HCT116 (cell line): ENCODE results near the gene SLC8A1.

ENCODE experiments used
- CTCF ChIP-seq, 3 experiments: fragments of 200-600 bp in 1 of 3; sonication (generic) in 1 of 3; IDR thresholded peaks in 2 of 3; conservative IDR thresholded peaks in 1 of 3; 2 replicates each; pipeline ENCODE4 v1.5.1; 2012 to 2017; ENCODE audit warnings: low read depth in 2 of 3, low read length in 2 of 3, antibody characterized with exemption in 1 of 3, borderline replicate concordance in 1 of 3, control low read depth in 1 of 3, mild to moderate bottlenecking in 1 of 3, mixed read lengths in 1 of 3, mixed run types in 1 of 3, moderate library complexity in 1 of 3; ENCODE audit not compliant: insufficient read depth in 1 of 3
- EZH2phosphoT487 ChIP-seq: fragments of 200-600 bp; IDR thresholded peaks from 2 replicates; pipeline ENCODE4 v1.6.1; 2018; ENCODE audit warnings: antibody characterized with exemption, borderline replicate concordance
- POLR2A ChIP-seq: IDR thresholded peaks from 2 replicates; pipeline ENCODE4 v1.7.0; 2011; ENCODE audit warnings: borderline replicate concordance; ENCODE audit not compliant: insufficient read depth, insufficient read length; ENCODE audit errors: extremely low read depth
- POLR2AphosphoS5 ChIP-seq: IDR thresholded peaks from 2 replicates; pipeline ENCODE4 v1.6.1; 2011; ENCODE audit warnings: mild to moderate bottlenecking, low read depth, low read length, moderate library complexity
- REST ChIP-seq: IDR thresholded peaks from 2 replicates; pipeline ENCODE4 v1.6.1; 2012; ENCODE audit warnings: low read depth
- ZNF274 ChIP-seq: fragments of 200-500 bp; sonication (Bioruptor generic); IDR thresholded peaks from 2 replicates; pipeline ENCODE4 v1.6.1; 2014; ENCODE audit warnings: mild to moderate bottlenecking, low read depth, low read length, inconsistent platforms

GRCh38 chr2:40361478-40361877 is 90.4 kb downstream of the SLC8A1 start:
- no peak for TF ChIP-seq CTCF (IDR thresholded peaks at IDR 0.05 in 2 of 3, conservative IDR thresholded peaks at IDR 0.05 in 1 of 3; ENCODE audit: borderline replicate concordance in 1 of 3, insufficient read depth in 1 of 3, low read depth in 2 of 3, low read length in 2 of 3)
- no peak for TF ChIP-seq POLR2AphosphoS5
- TF ChIP-seq POLR2A: no peak
- TF ChIP-seq EZH2phosphoT487: no peak
- no peak for TF ChIP-seq ZNF274
- no peak for TF ChIP-seq REST
